Lung (tissue), 12 donors: ENCODE results near the gene KRTAP20-2. TPM values are rescaled to one million over a fixed set of nuclear protein-coding genes. Genes with fewer than 3 reads are reported as not detected.

Experiments
- ATAC-seq: fragments of 200-7000 bp; cut with Tn5 transposase; one replicate; pipeline ENCODE4 v1.9.1; 2020; ENCODE audit warnings: moderate number of reproducible peaks; ENCODE audit not compliant: insufficient read depth, low FRiP score
- DNase-seq, 3 donors: peaks; one replicate each; pipeline ENCODE4 v3.0.0-alpha.2; 2013 to 2017
- H3K27ac ChIP-seq, 2 donors: one replicate each; pipeline ENCODE4 v1.5.1; 2013; ENCODE audit warnings: mild to moderate bottlenecking in 2 of 2, moderate library complexity in 2 of 2, control low read depth in 1 of 2, inconsistent platforms in 1 of 2, low read depth in 1 of 2, low read length in 1 of 2
- H3K27me3 ChIP-seq, 3 donors: one replicate each; pipeline ENCODE4 v1.5.1; 2013; ENCODE audit warnings: low read length in 2 of 3; ENCODE audit not compliant: control insufficient read depth in 3 of 3, insufficient read depth in 3 of 3
- H3K36me3 ChIP-seq, 4 donors: one replicate each; pipeline ENCODE4 v1.5.1; 2013; ENCODE audit warnings: low read length in 4 of 4, mild to moderate bottlenecking in 1 of 4, moderate library complexity in 1 of 4; ENCODE audit not compliant: control insufficient read depth in 4 of 4, insufficient read depth in 4 of 4
- H3K4me1 ChIP-seq, 5 donors: one replicate each; pipeline ENCODE4 v1.5.1; 2013; ENCODE audit warnings: low read length in 5 of 5, mild to moderate bottlenecking in 2 of 5, moderate library complexity in 1 of 5; ENCODE audit not compliant: control insufficient read depth in 5 of 5, insufficient read depth in 5 of 5
- H3K4me3 ChIP-seq: one replicate; pipeline ENCODE4 v1.5.1; 2013; ENCODE audit warnings: mild to moderate bottlenecking, control low read depth, moderate library complexity
- H3K9ac ChIP-seq, 2 donors: one replicate each; pipeline ENCODE4 v1.5.1; 2013; ENCODE audit warnings: low read length in 2 of 2, control low read depth in 1 of 2; ENCODE audit not compliant: insufficient read depth in 1 of 2
- H3K9me3 ChIP-seq, 4 donors: one replicate each; pipeline ENCODE4 v1.5.1; 2013; ENCODE audit warnings: low read length in 3 of 4, mild to moderate bottlenecking in 1 of 4, moderate library complexity in 1 of 4; ENCODE audit not compliant: control insufficient read depth in 4 of 4, insufficient read depth in 3 of 4
- WGBS, 2 donors: extraction: QIAGEN DNeasy Blood & Tissue Kit; methylation state at CpG; one replicate each; pipeline ENCODE4 v1.1.7; 2013; 5-methylcytosine and 5-hydroxymethylcytosine counted together
- polyA plus RNA-seq, 2 donors: library from polyadenylated mRNA; stranded (reverse); fragments of 200-250 nt; gene quantifications; one replicate each; pipeline ENCODE4 v1.2.1, GENCODE V29; 2013
- total RNA-seq, 2 donors: library from RNA; depleted of rRNA in 1 of 2; stranded (reverse); fragments of >200 nt in 1 of 2; gene quantifications; one replicate each; pipeline ENCODE4 v1.2.1, GENCODE V29; 2014 to 2021
- TF ChIP-seq, protein P1 (sequence below): IDR thresholded peaks from 2 replicates; pipeline ENCODE4 v1.5.1; 2012; ENCODE audit warnings: mild to moderate bottlenecking; ENCODE audit errors: control extremely low read depth, extremely low read depth
- donor health status: control.
- donor health status: control.
- donor health status: Bipolar disorder and iron deficiency.
- donor health status: healthy.
- donor health status: DM: yes; HTN: yes; CAD: no.

The KRTAP20-2 gene
- total and polyA plus RNA-seq, 4 donors: not detected

DNA sequence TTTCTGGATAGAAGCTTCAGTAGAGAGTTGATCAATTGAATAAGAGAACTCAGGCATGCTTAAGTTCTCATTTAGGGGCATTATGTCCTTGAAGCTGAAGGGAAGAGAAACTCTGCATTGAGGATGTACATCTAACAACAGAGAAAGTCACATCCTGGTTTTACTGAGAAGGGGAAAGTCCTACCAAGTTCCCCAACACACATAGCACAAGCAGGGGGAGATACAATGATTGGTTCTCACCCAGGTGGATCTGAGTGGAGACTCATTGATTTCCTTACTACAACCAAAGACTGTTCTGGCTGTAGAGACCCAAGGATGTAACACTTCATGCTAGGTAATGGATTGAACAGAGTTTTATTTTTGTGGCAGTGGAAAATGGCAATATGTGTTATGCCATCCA lies 19.8 kb upstream of the KRTAP20-2 start:
- DNase-seq (no peak), ATAC-seq (no peak)
- Histone ChIP-seq H3K4me3 (no peak overlapping the region), H3K27ac (no peak overlapping the region), H3K9me3 (no peaks in the 10 kb centered on the region), H3K9ac (no peak overlapping the region), H3K36me3 (no peaks in the 10 kb centered on the region), H3K27me3 (no peaks in the 10 kb centered on the region), H3K4me1 (no peaks in the 10 kb centered on the region)
- TF ChIP-seq, protein P1, sequence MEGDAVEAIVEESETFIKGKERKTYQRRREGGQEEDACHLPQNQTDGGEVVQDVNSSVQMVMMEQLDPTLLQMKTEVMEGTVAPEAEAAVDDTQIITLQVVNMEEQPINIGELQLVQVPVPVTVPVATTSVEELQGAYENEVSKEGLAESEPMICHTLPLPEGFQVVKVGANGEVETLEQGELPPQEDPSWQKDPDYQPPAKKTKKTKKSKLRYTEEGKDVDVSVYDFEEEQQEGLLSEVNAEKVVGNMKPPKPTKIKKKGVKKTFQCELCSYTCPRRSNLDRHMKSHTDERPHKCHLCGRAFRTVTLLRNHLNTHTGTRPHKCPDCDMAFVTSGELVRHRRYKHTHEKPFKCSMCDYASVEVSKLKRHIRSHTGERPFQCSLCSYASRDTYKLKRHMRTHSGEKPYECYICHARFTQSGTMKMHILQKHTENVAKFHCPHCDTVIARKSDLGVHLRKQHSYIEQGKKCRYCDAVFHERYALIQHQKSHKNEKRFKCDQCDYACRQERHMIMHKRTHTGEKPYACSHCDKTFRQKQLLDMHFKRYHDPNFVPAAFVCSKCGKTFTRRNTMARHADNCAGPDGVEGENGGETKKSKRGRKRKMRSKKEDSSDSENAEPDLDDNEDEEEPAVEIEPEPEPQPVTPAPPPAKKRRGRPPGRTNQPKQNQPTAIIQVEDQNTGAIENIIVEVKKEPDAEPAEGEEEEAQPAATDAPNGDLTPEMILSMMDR: no peak

DNA sequence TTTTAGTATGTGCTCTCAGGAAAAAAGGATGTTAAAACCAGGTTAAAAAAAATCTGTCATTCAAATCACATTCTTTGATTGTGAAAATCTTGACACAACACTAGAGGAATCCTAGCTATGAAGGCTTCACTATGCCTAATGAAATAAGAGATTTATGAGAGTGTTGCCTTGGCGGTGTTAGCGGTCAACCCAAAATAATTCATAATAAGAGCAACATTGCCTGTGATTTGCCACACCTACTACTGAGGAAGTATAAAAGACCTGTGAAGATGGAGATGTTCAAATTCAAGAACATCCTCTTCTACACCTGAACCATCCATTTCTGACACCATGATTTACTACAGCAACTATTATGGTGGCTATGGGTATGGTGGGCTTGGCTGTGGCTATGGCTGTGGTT lies 18.9 kb upstream of the KRTAP20-2 start, which contains the start of gene KRTAP20-1:
Gene KRTAP20-1 (plus strand): TSS at position 301 of the 400 bp plus-strand sequence. CDS start 30 bp downstream, at position 331.
- H3K27me3 ChIP-seq: no peaks in the 10 kb centered on the region
- H3K4me1 ChIP-seq: no peaks in the 10 kb centered on the region
- 95% methylated on average over 2 of the region's 2 CpGs for WGBS, 2 donors
- H3K9ac ChIP-seq: no peak within 1 kb of the TSS
- TF ChIP-seq, protein P1: no peak
- no peak within 1 kb of the TSS for H3K4me3 ChIP-seq
- H3K9me3 ChIP-seq: no peaks in the 10 kb centered on the region
- no peaks in the 10 kb centered on the region for H3K36me3 ChIP-seq
- ATAC-seq (no peak), DNase-seq (no peak)
- H3K27ac ChIP-seq: no peak within 1 kb of the TSS

DNA sequence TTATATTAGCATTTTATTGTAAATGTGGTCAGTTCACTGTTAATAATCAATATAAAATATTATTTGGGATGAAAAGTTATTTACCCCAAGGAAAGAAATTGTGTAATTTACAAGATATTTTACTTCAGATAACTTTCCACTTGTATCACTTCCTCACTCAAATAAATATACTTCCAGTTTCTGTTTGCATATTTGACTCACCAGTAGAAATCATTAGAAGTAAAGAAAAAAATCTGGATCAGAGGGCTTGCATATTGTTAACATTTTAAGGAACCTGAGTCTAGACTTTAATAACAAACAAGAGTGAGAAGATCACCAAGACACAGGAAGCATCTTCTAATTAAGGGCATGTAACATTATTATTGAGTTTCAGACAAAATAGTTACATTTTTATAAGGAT lies 14.9 kb upstream of the KRTAP20-2 start:
- ATAC-seq: no peak
- H3K4me1 ChIP-seq: no peaks in the 10 kb centered on the region
- H3K27me3 ChIP-seq: no peaks in the 10 kb centered on the region
- no peak for DNase-seq
- H3K9ac ChIP-seq: no peak overlapping the region
- H3K4me3 ChIP-seq: no peak overlapping the region
- no peak overlapping the region for H3K27ac ChIP-seq
- no peaks in the 10 kb centered on the region for H3K36me3 ChIP-seq
- TF ChIP-seq, protein P1: no peak
- H3K9me3 ChIP-seq: peaks cover 0 to 9% (median under 1%) of the 10 kb centered on the region in 4 donors

DNA sequence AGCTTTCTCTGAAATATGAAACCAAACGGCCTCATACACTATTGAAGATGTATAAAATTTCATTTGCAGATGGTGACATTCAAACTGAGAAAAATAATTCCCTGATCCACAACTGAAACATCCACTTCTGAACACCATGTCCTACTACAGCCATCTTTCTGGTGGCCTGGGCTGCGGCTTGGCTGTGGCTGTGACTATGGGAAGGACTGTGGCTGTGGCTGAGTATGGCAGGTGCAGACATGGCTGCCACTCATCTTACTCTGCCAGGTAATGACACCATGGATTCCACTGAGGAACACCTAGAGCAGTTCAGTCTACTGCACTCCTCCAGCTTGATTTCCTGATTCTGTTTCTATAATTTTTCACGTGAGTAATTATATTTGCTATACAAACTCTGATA lies 14.5 kb upstream of the KRTAP20-2 start, which contains the start of gene KRTAP20-4:
Gene KRTAP20-4 (plus strand): TSS at position 106 of the 400 bp plus-strand sequence.
- Histone ChIP-seq H3K4me3 (no peak within 1 kb of the TSS), H3K27me3 (no peaks in the 10 kb centered on the region), H3K27ac (no peak within 1 kb of the TSS), H3K36me3 (no peaks in the 10 kb centered on the region), H3K4me1 (no peaks in the 10 kb centered on the region), H3K9me3 (peaks cover 0 to 12% (median 2%) of the 10 kb centered on the region in 4 donors), H3K9ac (no peak within 1 kb of the TSS)
- TF ChIP-seq, protein P1: no peak
- ATAC-seq: no peak
- DNase-seq: no peak
- whole genome bisulfite sequencing, 2 donors: 92 to 93% methylated on average over 3 of the region's 3 CpGs
